ENCODE measurements around the gene HTT. TPM values are rescaled to one million over a fixed set of nuclear protein-coding genes. Genes with fewer than 3 reads are reported as not detected.

HTT gene
- total and polyA plus RNA-seq, 2 of the 13 experiments (the other 11 are each of a cell fraction or from before 2014, with no cell fraction given): 17.5 to 19.5 TPM

- TF ChIP-seq USF2 (IDR thresholded peaks at IDR 0.05; ENCODE audit: low read depth, low read length): 0 out of 2 replicates have a peak, but pooled peaks have one; percentile 24
- TF ChIP-seq USF2 (CRISPR knock-in tag; IDR thresholded peaks at IDR 0.05; ENCODE audit: borderline replicate concordance): no peak
- no peak for TF ChIP-seq SAFB2 (CRISPR knock-in tag; IDR thresholded peaks at IDR 0.05; ENCODE audit: borderline replicate concordance, low read depth)
- TF ChIP-seq CBX1 (IDR thresholded peaks at IDR 0.05; ENCODE audit: low read depth): no peak
- TF ChIP-seq ZBTB38 (CRISPR knock-in tag; IDR thresholded peaks at IDR 0.05): no peak
- no peak for TF ChIP-seq ZSCAN9 (CRISPR knock-in tag; IDR thresholded peaks at IDR 0.05; ENCODE audit: borderline replicate concordance)
- TF ChIP-seq ZNF570 (CRISPR knock-in tag; IDR thresholded peaks at IDR 0.05; ENCODE audit: borderline replicate concordance): no peak
- no peak for TF ChIP-seq SNRNP70 (IDR thresholded peaks at IDR 0.05; ENCODE audit: low read depth, low read length)
Observed at GRCh38 chr4:3044870-3045819, 29.3 kb upstream of the HTT start (continued).

DNA sequence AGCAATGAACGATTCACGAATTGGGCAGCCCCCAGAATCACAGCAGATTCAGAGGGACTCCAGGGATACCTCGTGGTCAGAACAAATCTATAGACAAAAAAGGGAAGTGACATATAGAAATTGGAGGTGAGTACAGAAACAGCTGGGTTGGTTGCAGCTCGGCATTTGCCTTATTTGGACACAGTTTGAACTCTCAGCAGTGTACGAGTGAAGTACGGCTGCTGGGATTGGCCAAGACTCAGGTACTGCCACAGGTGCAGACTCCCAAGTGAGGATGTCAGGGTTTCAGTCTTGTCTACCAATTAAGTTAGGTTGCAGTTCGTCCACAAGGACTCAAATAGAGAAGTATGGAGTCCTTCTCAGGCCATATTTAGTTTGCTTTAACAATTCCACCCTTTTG, 28.3 kb upstream of the HTT start:
- no peaks in the 10 kb centered on the region for H3K79me2 ChIP-seq (ENCODE audit: insufficient read depth, low read length)
- BruUV-seq (replicated peaks): no TSS peak
- DNase-seq (ENCODE audit: low spot score) (no peak), ATAC-seq (no peak), FAIRE-seq (no peak)
- CTCF ChIA-PET (ENCODE audit: low intra/inter-chr PET ratio, low total read pairs): no interaction called here
- no peaks in the 10 kb centered on the region for H4K20me1 ChIP-seq (ENCODE audit: insufficient read depth, low read length)
- peaks cover 46% of the 10 kb centered on the region for H3K4me1 ChIP-seq (ENCODE audit: insufficient read depth, low read length)
- no peaks in the 10 kb centered on the region for H3K9me3 ChIP-seq (ENCODE audit: low read length)
- POLR2A ChIA-PET: no interaction called here
- in situ Hi-C loops (cut with HindIII; ENCODE audit: extremely low pct_ligation_motif_present, low pct_unique_long_range_greater_than_20kb) (no loop called here), intact Hi-C loops (cut with micrococcal nuclease; ENCODE audit: unreplicated experiment) (no loop called here)
- no peak overlapping the region for H3K4me2 ChIP-seq (ENCODE audit: low read depth, low read length)
- no peak overlapping the region for H3K27ac ChIP-seq (ENCODE audit: extremely low read length, insufficient read depth, low read length)
- peaks cover 2 to 10% of the 10 kb centered on the region in 2 experiments; a peak in 2 of 5 replicates for H3K27me3 ChIP-seq (ENCODE audit: control insufficient read depth in 1 of 2, insufficient read depth in 2 of 2, low read length in 2 of 2)
- no peak overlapping the region for H3K9ac ChIP-seq (ENCODE audit: insufficient read depth, low read depth, low read length)
- H2AFZ ChIP-seq (ENCODE audit: low read length): no peak overlapping the region
- TF ChIP-seq SRF (IDR thresholded peaks at IDR 0.05; ENCODE audit: low read depth, low read length) (peak; percentile 66), ZNF839 (CRISPR knock-in tag; IDR thresholded peaks at IDR 0.05; ENCODE audit: borderline replicate concordance) (no peak)
- TF ChIP-seq, protein P1, sequence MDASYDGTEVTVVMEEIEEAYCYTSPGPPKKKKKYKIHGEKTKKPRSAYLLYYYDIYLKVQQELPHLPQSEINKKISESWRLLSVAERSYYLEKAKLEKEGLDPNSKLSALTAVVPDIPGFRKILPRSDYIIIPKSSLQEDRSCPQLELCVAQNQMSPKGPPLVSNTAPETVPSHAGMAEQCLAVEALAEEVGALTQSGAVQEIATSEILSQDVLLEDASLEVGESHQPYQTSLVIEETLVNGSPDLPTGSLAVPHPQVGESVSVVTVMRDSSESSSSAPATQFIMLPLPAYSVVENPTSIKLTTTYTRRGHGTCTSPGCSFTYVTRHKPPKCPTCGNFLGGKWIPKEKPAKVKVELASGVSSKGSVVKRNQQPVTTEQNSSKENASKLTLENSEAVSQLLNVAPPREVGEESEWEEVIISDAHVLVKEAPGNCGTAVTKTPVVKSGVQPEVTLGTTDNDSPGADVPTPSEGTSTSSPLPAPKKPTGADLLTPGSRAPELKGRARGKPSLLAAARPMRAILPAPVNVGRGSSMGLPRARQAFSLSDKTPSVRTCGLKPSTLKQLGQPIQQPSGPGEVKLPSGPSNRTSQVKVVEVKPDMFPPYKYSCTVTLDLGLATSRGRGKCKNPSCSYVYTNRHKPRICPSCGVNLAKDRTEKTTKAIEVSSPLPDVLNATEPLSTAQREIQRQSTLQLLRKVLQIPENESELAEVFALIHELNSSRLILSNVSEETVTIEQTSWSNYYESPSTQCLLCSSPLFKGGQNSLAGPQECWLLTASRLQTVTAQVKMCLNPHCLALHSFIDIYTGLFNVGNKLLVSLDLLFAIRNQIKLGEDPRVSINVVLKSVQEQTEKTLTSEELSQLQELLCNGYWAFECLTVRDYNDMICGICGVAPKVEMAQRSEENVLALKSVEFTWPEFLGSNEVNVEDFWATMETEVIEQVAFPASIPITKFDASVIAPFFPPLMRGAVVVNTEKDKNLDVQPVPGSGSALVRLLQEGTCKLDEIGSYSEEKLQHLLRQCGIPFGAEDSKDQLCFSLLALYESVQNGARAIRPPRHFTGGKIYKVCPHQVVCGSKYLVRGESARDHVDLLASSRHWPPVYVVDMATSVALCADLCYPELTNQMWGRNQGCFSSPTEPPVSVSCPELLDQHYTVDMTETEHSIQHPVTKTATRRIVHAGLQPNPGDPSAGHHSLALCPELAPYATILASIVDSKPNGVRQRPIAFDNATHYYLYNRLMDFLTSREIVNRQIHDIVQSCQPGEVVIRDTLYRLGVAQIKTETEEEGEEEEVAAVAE (CRISPR knock-in tag; IDR thresholded peaks at IDR 0.05; ENCODE audit: borderline replicate concordance): peak; percentile 65; the same call in 1 of the 2 replicates
- no peak overlapping the region for H3K4me3 ChIP-seq (replicated peaks in 1 of 3; ENCODE audit: insufficient read depth in 1 of 3, low read depth in 2 of 3, low read length in 3 of 3)
- WGBS (ENCODE audit: low lambda C conversion rate): 26% methylated on average over 7 of the region's 7 CpGs
- H3K36me3 ChIP-seq (replicated peaks in 1 of 2; ENCODE audit: control insufficient read depth in 1 of 2, insufficient read depth in 2 of 2, low read length in 2 of 2): no peaks in the 10 kb centered on the region

Data from HepG2 (cell line).